Smooth muscle cell (in vitro differentiated cells): Measurements from ENCODE around the gene ZBTB44. TPM values are rescaled to one million over a fixed set of nuclear protein-coding genes. Genes with fewer than 3 reads are reported as not detected.

Experiments
- DNase-seq: peaks from one replicate; lab custom pipeline; 2025; ENCODE audit not compliant: unreplicated experiment; lab: John Stamatoyannopoulos, UW
- H2AFZ ChIP-seq: fragments of 200-600 bp; sonication (generic); 2 replicates; pipeline ENCODE4 v1.6.0; 2016; ENCODE audit warnings: antibody characterized with exemption, low read depth, mild to moderate bottlenecking
- H3F3A ChIP-seq: fragments of 200-600 bp; sonication (generic); 2 replicates; pipeline ENCODE4 v1.6.0; 2017; ENCODE audit warnings: antibody characterized with exemption, low read depth
- H3K27ac ChIP-seq: fragments of 200-600 bp; sonication (generic); 2 replicates; pipeline ENCODE4 v1.5.1; 2016; ENCODE audit warnings: low read depth, mild to moderate bottlenecking
- H3K27me3 ChIP-seq: fragments of 200-600 bp; sonication (generic); 2 replicates; pipeline ENCODE4 v1.6.1; 2016; ENCODE audit warnings: low read depth, mild to moderate bottlenecking
- H3K36me3 ChIP-seq: fragments of 200-600 bp; sonication (generic); 2 replicates; pipeline ENCODE4 v1.5.1; 2016; ENCODE audit warnings: low read depth
- H3K4me1 ChIP-seq: fragments of 200-600 bp; sonication (generic); 2 replicates; pipeline ENCODE4 v1.5.1; 2016; ENCODE audit warnings: low read depth
- H3K4me2 ChIP-seq: fragments of 200-600 bp; sonication (generic); 2 replicates; pipeline ENCODE4 v1.6.0; 2016; ENCODE audit warnings: mild to moderate bottlenecking
- H3K4me3 ChIP-seq: fragments of 200-600 bp; sonication (generic); 2 replicates; pipeline ENCODE4 v1.5.1; 2016; ENCODE audit warnings: mild to moderate bottlenecking
- H3K79me2 ChIP-seq: fragments of 200-600 bp; sonication (generic); 2 replicates; pipeline ENCODE4 v1.6.0; 2016; ENCODE audit warnings: low read depth, mild to moderate bottlenecking
- H3K9ac ChIP-seq: fragments of 200-600 bp; sonication (generic); 2 replicates; pipeline ENCODE4 v1.6.0; 2016; ENCODE audit warnings: low read depth
- H3K9me3 ChIP-seq: fragments of 200-600 bp; sonication (generic); replicated peaks from 2 replicates; pipeline ENCODE4 v1.5.1; 2016; ENCODE audit warnings: low read depth
- H4K20me1 ChIP-seq: fragments of 200-600 bp; sonication (generic); 2 replicates; pipeline ENCODE4 v1.6.0; 2016; ENCODE audit warnings: low read depth
- WGBS: methylation state at CpG from one replicate; pipeline ENCODE4 v1.1.7; 2016; ENCODE audit warnings: low lambda C conversion rate; 5-methylcytosine and 5-hydroxymethylcytosine counted together
- polyA plus RNA-seq: library from polyadenylated mRNA; unstranded; fragments of >200 nt; fragmentation: Nextera tagmentation; extraction: Ambion mirVana; gene quantifications from 2 replicates; pipeline ENCODE4 v1.2.1, GENCODE V29; 2016
- total RNA-seq: library from RNA; depleted of rRNA; stranded (reverse); fragments of >200 nt; gene quantifications from 2 replicates; pipeline ENCODE4 v1.2.3, GENCODE V29; 2014
- TF ChIP-seq, protein P1 (sequence below): fragments of 200-600 bp; sonication (generic); IDR thresholded peaks from 2 replicates; pipeline ENCODE4 v1.5.1; 2017; ENCODE audit warnings: borderline replicate concordance, mild to moderate bottlenecking, antibody characterized with exemption; ENCODE audit not compliant: insufficient read depth, poor library complexity, severe bottlenecking

The ZBTB44 gene
- total and polyA plus RNA-seq, 2 experiments from 2014 or later = 2.3 to 27.3 TPM

DNA sequence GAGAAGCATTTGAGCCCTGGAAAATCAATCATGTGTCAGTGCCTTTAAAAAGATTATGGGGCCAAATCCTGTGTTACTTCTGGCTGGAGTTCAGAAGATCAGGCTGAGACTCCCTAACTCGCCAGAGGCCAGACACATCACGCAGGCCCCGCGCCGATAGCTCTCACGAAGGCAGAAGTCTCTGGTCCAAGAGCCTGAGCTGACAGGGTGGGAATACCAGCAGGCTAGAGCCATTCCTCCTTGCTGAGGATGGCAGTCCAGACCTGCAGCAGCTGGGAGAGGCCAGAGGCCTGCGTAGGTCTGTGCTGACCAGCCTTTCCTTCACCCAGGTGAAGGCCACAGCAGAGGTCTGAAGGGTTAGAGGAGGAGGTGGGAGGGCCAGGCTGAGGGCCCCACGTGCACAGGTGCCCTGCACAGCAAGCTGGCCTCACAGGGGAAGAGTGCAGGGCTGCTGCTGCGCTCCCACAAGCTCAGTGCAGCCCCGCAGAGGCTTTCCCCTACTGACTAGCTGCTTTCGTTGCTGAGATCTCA, 102.2 kb downstream of the ZBTB44 start:
- no peaks in the 10 kb centered on the region for H3K4me1 ChIP-seq
- H3K9ac ChIP-seq = no peak overlapping the region
- TF ChIP-seq, protein P1, sequence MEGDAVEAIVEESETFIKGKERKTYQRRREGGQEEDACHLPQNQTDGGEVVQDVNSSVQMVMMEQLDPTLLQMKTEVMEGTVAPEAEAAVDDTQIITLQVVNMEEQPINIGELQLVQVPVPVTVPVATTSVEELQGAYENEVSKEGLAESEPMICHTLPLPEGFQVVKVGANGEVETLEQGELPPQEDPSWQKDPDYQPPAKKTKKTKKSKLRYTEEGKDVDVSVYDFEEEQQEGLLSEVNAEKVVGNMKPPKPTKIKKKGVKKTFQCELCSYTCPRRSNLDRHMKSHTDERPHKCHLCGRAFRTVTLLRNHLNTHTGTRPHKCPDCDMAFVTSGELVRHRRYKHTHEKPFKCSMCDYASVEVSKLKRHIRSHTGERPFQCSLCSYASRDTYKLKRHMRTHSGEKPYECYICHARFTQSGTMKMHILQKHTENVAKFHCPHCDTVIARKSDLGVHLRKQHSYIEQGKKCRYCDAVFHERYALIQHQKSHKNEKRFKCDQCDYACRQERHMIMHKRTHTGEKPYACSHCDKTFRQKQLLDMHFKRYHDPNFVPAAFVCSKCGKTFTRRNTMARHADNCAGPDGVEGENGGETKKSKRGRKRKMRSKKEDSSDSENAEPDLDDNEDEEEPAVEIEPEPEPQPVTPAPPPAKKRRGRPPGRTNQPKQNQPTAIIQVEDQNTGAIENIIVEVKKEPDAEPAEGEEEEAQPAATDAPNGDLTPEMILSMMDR = no peak
- H3K36me3 ChIP-seq = no peaks in the 10 kb centered on the region
- 77% methylated on average over 11 of the region's 11 CpGs for WGBS
- H3K4me2 ChIP-seq = peak overlapping the region; percentile 30
- no peak overlapping the region for H2AFZ ChIP-seq
- H3F3A ChIP-seq = no peaks in the 10 kb centered on the region
- H4K20me1 ChIP-seq = no peaks in the 10 kb centered on the region
- H3K27ac ChIP-seq = no peak overlapping the region
- H3K79me2 ChIP-seq = no peaks in the 10 kb centered on the region
- H3K9me3 ChIP-seq = no peaks in the 10 kb centered on the region
- no peak overlapping the region for H3K4me3 ChIP-seq
- DNase-seq = no peak
- H3K27me3 ChIP-seq = peaks cover 59% of the 10 kb centered on the region

DNA sequence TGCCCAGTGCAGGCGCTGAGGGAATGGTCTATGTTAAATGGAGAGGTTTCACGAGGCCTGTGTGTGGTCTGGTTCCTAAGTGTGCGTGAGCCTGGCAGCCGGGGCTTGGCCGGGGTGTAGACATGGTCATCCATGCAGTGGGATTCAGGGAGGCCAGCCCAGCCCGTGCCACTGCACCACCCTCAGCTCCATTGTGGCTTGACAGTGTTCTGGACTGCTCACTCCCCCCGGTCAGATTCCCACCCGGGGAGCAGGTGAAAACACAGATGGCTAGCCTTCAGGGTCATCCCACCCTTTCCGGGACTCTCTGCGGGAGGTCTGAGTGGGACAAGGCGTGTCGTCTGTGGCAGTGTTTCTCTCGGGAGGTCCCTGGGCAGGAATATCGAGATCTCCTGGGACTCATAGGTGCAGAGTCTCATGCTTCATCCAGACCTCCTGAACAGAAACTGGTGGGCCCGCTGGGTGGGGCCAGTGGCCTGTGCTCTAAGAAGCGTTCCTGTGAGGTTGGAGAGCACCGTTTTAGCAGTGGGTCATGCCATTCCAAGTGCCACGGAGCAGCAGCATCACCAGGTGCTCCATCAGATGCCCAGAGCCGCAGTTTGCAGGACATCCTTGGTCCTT, 102.8 kb downstream of the ZBTB44 start:
- no peak overlapping the region for H3K4me3 ChIP-seq
- no peak for DNase-seq
- 91% methylated on average over 18 of the region's 19 CpGs for WGBS
- no peaks in the 10 kb centered on the region for H3K9me3 ChIP-seq
- peaks cover 53% of the 10 kb centered on the region for H3K27me3 ChIP-seq
- H3K9ac ChIP-seq = no peak overlapping the region
- H4K20me1 ChIP-seq = no peaks in the 10 kb centered on the region
- no peaks in the 10 kb centered on the region for H3K36me3 ChIP-seq
- H2AFZ ChIP-seq = no peak overlapping the region
- H3K4me2 ChIP-seq = no peak overlapping the region
- TF ChIP-seq, protein P1 = no peak
- no peaks in the 10 kb centered on the region for H3F3A ChIP-seq
- no peaks in the 10 kb centered on the region for H3K4me1 ChIP-seq
- no peaks in the 10 kb centered on the region for H3K79me2 ChIP-seq
- no peak overlapping the region for H3K27ac ChIP-seq

DNA sequence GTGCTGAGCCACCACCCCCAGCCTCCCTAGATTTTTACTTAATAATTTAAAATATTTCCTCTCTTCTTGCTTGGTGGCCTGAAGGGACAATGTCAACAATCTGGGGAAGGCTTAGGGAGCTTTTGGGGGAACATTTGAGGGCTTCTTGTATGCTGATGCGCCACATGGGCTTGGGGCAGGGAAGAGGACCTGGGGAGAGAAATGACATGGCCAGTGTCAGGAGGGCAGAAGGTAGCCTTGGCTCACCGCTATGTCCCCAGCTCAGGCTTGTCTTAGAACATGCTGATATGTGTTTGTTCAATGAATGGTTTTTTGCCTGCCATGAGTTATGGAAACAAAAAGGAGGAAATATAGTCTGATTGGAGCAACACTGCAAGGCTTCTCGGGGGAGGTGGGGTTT, 103.6 kb downstream of the ZBTB44 start:
- Histone ChIP-seq H2AFZ (no peak overlapping the region), H3K9ac (no peak overlapping the region), H3F3A (no peaks in the 10 kb centered on the region), H3K4me2 (no peak overlapping the region), H4K20me1 (no peaks in the 10 kb centered on the region), H3K9me3 (no peaks in the 10 kb centered on the region), H3K4me1 (no peaks in the 10 kb centered on the region), H3K4me3 (no peak overlapping the region), H3K27ac (no peak overlapping the region), H3K27me3 (peaks cover 47% of the 10 kb centered on the region), H3K36me3 (no peaks in the 10 kb centered on the region), H3K79me2 (no peaks in the 10 kb centered on the region)
- WGBS = 98% methylated on average over 3 of the region's 3 CpGs
- DNase-seq = no peak
- TF ChIP-seq, protein P1 = no peak
